Type B pancreatic cell (in vitro differentiated cells): Measurements from ENCODE around the gene VIT. TPM values are rescaled to one million over a fixed set of nuclear protein-coding genes. Genes with fewer than 3 reads are reported as not detected.

Source experiments
- DNase-seq: peaks from one replicate; pipeline ENCODE4 v3.0.0; 2021; ENCODE audit warnings: mixed read lengths; ENCODE audit not compliant: unreplicated experiment; ENCODE audit errors: extremely low spot score
- H3K27ac Mint-ChIP-seq: 2 replicates; pipeline ENCODE4 v1.8.0; 2021; ENCODE audit warnings: mild to moderate bottlenecking, mixed read lengths
- H3K27me3 Mint-ChIP-seq: 2 replicates; pipeline ENCODE4 v1.8.0; 2021; ENCODE audit warnings: mixed read lengths
- H3K36me3 Mint-ChIP-seq: 2 replicates; pipeline ENCODE4 v1.8.0; 2021; ENCODE audit warnings: mixed read lengths
- H3K4me1 Mint-ChIP-seq: one replicate; pipeline ENCODE4 v1.8.0; 2021; ENCODE audit warnings: mixed read lengths; ENCODE audit not compliant: unreplicated experiment
- H3K4me3 Mint-ChIP-seq: 2 replicates; pipeline ENCODE4 v1.8.0; 2021; ENCODE audit warnings: mild to moderate bottlenecking, mixed read lengths
- H3K9me3 Mint-ChIP-seq: 2 replicates; pipeline ENCODE4 v1.8.0; 2021; ENCODE audit warnings: mixed read lengths
- total RNA-seq: library from RNA; stranded (reverse); gene quantifications from 2 replicates; pipeline ENCODE4 v1.2.1, GENCODE V29; 2021; ENCODE audit warnings: low replicate concordance
- TF ChIP-seq, protein P1 (sequence below): fragments of 200-600 bp; sonication (generic); conservative IDR thresholded peaks from 2 replicates; pipeline ENCODE4 v1.5.0; 2021; ENCODE audit warnings: antibody characterized with exemption, mild to moderate bottlenecking

The VIT gene
- total RNA-seq, 1 donor from 2014 or later, result 1.2 TPM

DNA sequence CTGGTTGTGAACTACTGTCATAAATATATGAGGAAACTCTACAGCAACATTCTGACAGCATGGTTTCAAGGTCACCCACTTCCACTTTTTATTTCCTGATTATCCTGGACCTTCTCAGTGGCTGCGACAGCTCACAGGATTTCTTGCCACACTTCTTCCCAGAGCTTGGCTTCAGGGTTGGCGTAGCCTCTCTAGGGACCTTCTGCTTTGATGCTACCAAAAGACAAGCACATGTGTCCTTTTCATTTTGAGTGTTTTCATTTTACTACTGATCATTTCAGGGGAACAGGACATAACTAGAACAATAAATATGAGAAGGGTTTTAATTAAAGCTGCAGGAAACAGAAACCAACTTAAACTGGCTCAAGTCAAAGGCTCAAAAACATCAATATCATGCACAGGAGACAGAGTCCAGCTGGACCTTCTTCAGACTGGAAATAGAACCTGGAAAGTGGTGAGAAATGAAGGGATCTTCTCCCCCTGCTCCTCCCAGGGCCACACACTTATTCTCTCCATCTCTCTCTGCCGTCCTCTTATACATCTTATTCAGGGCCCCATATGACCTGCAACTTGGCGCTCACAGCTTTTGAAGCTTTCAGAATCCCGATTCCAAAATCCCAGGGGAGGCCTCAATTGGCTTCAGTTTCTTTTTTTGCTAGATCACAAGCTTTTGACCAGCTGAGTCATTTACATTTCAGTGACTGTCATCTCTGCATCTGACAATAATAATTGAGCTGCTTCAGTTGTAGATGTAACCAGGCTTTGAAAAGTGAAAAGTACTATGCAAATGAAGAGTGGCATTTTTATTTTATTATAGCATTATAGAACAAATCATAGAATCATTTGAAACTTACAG is 9.7 kb downstream of the VIT start:
- no peak for DNase-seq
- peaks cover 19% of the 10 kb centered on the region for H3K27me3 Mint-ChIP-seq
- no peak overlapping the region for H3K4me3 Mint-ChIP-seq
- H3K4me1 Mint-ChIP-seq, result peaks cover 34% of the 10 kb centered on the region
- peaks cover 11% of the 10 kb centered on the region for H3K9me3 Mint-ChIP-seq
- peaks cover 3% of the 10 kb centered on the region for H3K36me3 Mint-ChIP-seq
- TF ChIP-seq, protein P1, sequence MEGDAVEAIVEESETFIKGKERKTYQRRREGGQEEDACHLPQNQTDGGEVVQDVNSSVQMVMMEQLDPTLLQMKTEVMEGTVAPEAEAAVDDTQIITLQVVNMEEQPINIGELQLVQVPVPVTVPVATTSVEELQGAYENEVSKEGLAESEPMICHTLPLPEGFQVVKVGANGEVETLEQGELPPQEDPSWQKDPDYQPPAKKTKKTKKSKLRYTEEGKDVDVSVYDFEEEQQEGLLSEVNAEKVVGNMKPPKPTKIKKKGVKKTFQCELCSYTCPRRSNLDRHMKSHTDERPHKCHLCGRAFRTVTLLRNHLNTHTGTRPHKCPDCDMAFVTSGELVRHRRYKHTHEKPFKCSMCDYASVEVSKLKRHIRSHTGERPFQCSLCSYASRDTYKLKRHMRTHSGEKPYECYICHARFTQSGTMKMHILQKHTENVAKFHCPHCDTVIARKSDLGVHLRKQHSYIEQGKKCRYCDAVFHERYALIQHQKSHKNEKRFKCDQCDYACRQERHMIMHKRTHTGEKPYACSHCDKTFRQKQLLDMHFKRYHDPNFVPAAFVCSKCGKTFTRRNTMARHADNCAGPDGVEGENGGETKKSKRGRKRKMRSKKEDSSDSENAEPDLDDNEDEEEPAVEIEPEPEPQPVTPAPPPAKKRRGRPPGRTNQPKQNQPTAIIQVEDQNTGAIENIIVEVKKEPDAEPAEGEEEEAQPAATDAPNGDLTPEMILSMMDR, result no peak
- no peak overlapping the region for H3K27ac Mint-ChIP-seq

DNA sequence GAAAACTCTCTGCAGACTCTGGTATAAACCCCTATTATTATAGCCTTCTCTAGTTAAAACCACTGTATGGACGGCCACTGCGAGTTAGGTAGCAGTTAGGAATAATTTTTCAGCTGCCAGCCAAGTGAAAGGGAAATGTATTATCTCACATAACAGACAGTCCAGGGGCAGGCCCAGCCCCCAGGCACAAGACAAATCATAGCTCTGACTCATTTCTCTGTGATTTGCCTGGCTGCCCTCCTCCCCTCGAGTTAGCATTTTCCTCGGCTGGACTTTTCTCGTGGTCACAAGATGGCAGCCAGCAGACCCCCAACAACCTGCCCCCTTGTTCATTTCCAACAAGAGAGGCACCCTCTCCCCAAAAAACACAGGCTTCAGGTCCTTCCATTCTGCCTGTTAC is 10.5 kb downstream of the VIT start:
- Mint-ChIP-seq H3K4me1 (peaks cover 26% of the 10 kb centered on the region), H3K4me3 (no peak overlapping the region), H3K27ac (no peak overlapping the region)

DNA sequence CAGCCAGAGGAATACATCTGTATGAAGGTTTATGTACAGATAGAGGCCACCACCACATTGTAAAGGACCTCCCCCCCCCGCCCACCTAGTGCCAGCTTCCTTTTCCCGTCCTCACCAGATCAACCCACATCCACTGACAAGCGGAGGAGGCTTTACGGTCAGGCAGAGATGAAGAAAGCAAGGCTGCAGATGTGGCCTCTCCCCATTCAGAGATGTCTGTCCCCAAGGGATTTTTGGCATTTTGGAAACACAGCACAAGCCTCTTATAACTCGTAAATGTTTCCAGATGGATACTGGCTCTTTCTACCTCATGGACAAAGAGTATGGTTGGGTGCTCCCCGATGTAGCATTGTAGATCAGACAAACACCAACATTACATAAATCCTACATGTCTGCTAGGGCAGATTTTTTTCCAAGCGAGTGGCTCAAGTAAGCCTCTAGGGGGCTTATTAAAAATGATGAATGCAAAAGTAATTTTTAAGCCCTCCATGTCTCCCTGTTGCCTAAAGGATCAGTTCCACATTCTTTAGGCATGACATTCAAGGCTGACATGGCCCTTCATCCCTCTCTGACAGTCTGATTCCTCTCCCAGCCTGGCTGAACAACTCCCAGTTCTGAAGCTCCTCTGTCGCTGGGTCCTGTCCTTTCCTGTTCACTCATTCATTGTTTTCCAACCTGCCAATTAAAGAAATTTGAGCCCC is 11.7 kb downstream of the VIT start:
- Mint-ChIP-seq H3K36me3 (peaks cover 3% of the 10 kb centered on the region), H3K27ac (peak overlapping the region; percentile 83), H3K4me3 (peak overlapping the region; percentile 14), H3K27me3 (peaks cover 12% of the 10 kb centered on the region), H3K9me3 (peaks cover 12% of the 10 kb centered on the region), H3K4me1 (peaks cover 25% of the 10 kb centered on the region)
- DNase-seq, result no peak
- TF ChIP-seq, protein P1, result peak; percentile 49

More for the DNA sequence above, 10.5 kb downstream of the VIT start:
- TF ChIP-seq, protein P1, result no peak
- H3K9me3 Mint-ChIP-seq, result peaks cover 12% of the 10 kb centered on the region
- peaks cover 3% of the 10 kb centered on the region for H3K36me3 Mint-ChIP-seq
- DNase-seq, result no peak
- peaks cover 12% of the 10 kb centered on the region for H3K27me3 Mint-ChIP-seq

DNA sequence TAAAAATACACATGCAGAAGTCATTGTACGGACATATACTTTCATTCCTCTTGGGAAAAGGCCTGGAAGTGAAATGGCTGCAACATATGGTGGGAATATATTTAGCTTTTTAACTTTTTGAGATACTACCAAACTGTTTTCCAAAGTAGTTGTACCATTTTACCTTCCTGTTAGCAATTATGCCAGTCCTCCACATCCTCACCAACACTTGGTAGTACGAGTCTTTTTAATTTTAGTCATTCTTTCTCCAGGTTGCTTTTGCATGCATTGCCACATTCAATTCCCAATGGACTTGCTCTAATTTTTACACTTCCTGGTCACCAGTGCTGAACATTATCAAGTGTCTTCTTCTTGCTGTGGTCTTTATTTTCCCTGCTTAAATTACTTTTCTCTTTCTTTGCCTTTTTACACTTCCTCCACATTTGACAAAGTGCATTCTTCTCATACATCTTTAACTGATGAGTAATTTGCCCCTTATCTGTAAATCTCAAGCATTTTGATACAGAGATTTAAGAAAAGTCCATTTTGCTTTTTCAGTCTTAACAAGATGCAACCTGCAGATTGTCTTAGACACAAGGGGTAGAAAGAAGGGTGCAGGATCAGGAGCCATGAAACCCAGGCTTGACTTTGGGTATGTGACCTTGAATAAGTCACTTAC is 14.5 kb downstream of the VIT start:
- Mint-ChIP-seq H3K36me3 (peaks cover 2% of the 10 kb centered on the region), H3K4me3 (no peak overlapping the region), H3K27ac (no peak overlapping the region), H3K9me3 (peaks cover 12% of the 10 kb centered on the region), H3K4me1 (peaks cover 19% of the 10 kb centered on the region), H3K27me3 (peaks cover 7% of the 10 kb centered on the region)
- DNase-seq, result no peak
- TF ChIP-seq, protein P1, result no peak

DNA sequence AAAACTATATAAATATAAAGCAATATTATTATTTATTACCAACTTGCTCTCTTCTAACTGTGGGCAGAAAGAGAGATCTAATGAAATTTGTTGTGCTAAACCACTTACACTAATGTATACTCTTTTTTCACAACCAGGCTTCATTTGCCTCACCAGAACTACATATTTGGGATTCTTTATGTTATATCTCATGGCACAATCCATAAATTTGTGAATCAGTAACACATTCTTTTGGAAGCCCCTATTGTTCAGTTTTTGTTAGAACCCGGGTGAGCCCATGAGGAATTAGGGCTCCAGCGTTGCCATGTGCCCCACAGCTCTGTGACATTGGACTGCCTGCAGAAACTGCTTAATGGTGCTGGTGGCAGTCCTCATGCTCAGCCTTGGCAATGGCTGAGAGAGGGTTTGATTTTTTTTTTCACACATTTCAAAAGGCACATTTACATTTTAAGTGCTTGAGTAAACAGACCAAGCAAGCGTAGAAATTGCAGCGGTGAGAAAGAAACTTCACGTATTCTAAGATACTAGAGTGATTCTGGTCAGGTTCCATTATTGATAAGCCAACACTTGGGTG is 15.3 kb downstream of the VIT start:
- TF ChIP-seq, protein P1, result no peak
- peaks cover 12% of the 10 kb centered on the region for H3K9me3 Mint-ChIP-seq
- peaks cover 4% of the 10 kb centered on the region for H3K27me3 Mint-ChIP-seq
- H3K27ac Mint-ChIP-seq, result no peak overlapping the region
- DNase-seq, result no peak
- no peak overlapping the region for H3K4me3 Mint-ChIP-seq
- H3K36me3 Mint-ChIP-seq, result no peaks in the 10 kb centered on the region
- H3K4me1 Mint-ChIP-seq, result peaks cover 14% of the 10 kb centered on the region
